Spleen (tissue), 11 donors: ENCODE results near the gene WDR35. TPM values are rescaled to one million over a fixed set of nuclear protein-coding genes. Genes with fewer than 3 reads are reported as not detected.

Experiments
- DNase-seq: peaks from one replicate; pipeline ENCODE4 v3.0.0-alpha.2; 2020
- H3K27ac ChIP-seq, 8 donors: fragments of 200-600 bp; sonication (generic) in 7 of 8; 1 replicate in 4 of 8; 2 replicates in 4 of 8; pipeline versions ENCODE4 v1.5.0 to v1.8.0; 2016 to 2021; ENCODE audit warnings: inconsistent platforms in 4 of 8, mild to moderate bottlenecking in 4 of 8, moderate library complexity in 1 of 8
- H3K27me3 ChIP-seq, 7 donors: fragments of 200-600 bp; sonication (generic) in 6 of 7; replicated peaks in 1 of 7; 1 replicate in 4 of 7; 2 replicates in 3 of 7; pipeline versions ENCODE4 v1.5.0 to v1.8.0; 2016 to 2021; ENCODE audit warnings: inconsistent platforms in 3 of 7, mild to moderate bottlenecking in 1 of 7
- H3K36me3 ChIP-seq, 6 donors: fragments of 200-600 bp; sonication (generic) in 5 of 6; 1 replicate in 4 of 6; 2 replicates in 2 of 6; pipeline versions ENCODE4 v1.5.0 to v1.8.0; 2016 to 2021; ENCODE audit warnings: inconsistent platforms in 2 of 6
- H3K4me1 ChIP-seq, 6 donors: fragments of 200-600 bp; sonication (generic) in 5 of 6; 1 replicate in 3 of 6; 2 replicates in 3 of 6; pipeline versions ENCODE4 v1.5.0 to v1.8.0; 2016 to 2021; ENCODE audit warnings: inconsistent platforms in 3 of 6
- H3K4me3 ChIP-seq, 8 donors: fragments of 200-600 bp; sonication (generic) in 7 of 8; 1 replicate in 4 of 8; 2 replicates in 4 of 8; pipeline versions ENCODE4 v1.5.0 to v1.8.0; 2016 to 2021; ENCODE audit warnings: inconsistent platforms in 4 of 8, mild to moderate bottlenecking in 4 of 8, moderate library complexity in 2 of 8
- H3K9me3 ChIP-seq, 8 donors: fragments of 200-600 bp; sonication (generic) in 7 of 8; 1 replicate in 4 of 8; 2 replicates in 4 of 8; pipeline versions ENCODE4 v1.5.0 to v1.8.0; 2016 to 2021; ENCODE audit warnings: inconsistent platforms in 4 of 8
- POLR2A ChIP-seq, 3 donors: fragments of 450-650 bp; IDR thresholded peaks; one replicate each; pipeline ENCODE4 v1.5.1; 2017; ENCODE audit warnings: antibody characterized with exemption in 3 of 3, mild to moderate bottlenecking in 1 of 3
- POLR2AphosphoS5 ChIP-seq, 3 donors: sonication (generic); formaldehyde crosslinking; IDR thresholded peaks; one replicate each; pipeline ENCODE4 v1.5.1; 2017; ENCODE audit warnings: antibody characterized with exemption in 3 of 3
- WGBS, 5 donors: extraction: QIAGEN DNeasy Blood & Tissue Kit in 3 of 5; methylation state at CpG; one replicate each; pipeline versions ENCODE4 v1.1.5 to v1.1.7; 2013 to 2018; 5-methylcytosine and 5-hydroxymethylcytosine counted together
- intact Hi-C: fragments of 100-400 bp; cut with DNase I; formaldehyde crosslinking; loops from one replicate; pipeline ENCODE4 v1.15.0; 2023; ENCODE audit warnings: low total_unique reads
- polyA plus RNA-seq, 3 donors: library from polyadenylated mRNA; stranded (reverse); fragments of 200-250 nt; gene quantifications; one replicate each; pipeline ENCODE4 v1.2.1, GENCODE V29; 2013
- total RNA-seq, 7 donors: library from RNA; depleted of rRNA in 3 of 7; stranded (reverse); fragments of >200 nt in 3 of 7; fragmentation: NEBNext Ultra II Directional in 4 of 7; extraction: Animal tissue kit (Norgen Biotek cat#: 25700) in 4 of 7; gene quantifications; one replicate each; pipeline versions ENCODE4 v1.1.0 to v1.2.1, GENCODE V29; 2016 to 2021
- TF ChIP-seq, protein P1 (sequence below), 11 experiments: fragments of 200-600 bp in 7 of 11; fragments of 450-650 bp in 4 of 11; sonication (generic) in 4 of 11; IDR thresholded peaks in 8 of 11; conservative IDR thresholded peaks in 3 of 11; 1 replicate in 7 of 11; 2 replicates in 4 of 11; pipeline versions ENCODE4 v1.4.0 to v1.8.0; 2016 to 2021; ENCODE audit warnings: antibody characterized with exemption in 11 of 11, inconsistent platforms in 4 of 11, mild to moderate bottlenecking in 1 of 11
- donor health status: healthy with polysubstance abuse.
- donor health status: DM: no; HTN: no; CAD: no; lungs with moderate emphysema.
- donor health status: DM: no; HTN: no; CAD: no.
- donor health status: Bipolar disorder and iron deficiency.
- donor health status: healthy.
- donor health status: DM: no; HTN: no; CAD: no.
- donor health status: DM: yes; HTN: yes; CAD: no.

The WDR35 gene
- total and polyA plus RNA-seq, 10 donors, result 1.7 to 5.3 (median 3.8) TPM

DNA sequence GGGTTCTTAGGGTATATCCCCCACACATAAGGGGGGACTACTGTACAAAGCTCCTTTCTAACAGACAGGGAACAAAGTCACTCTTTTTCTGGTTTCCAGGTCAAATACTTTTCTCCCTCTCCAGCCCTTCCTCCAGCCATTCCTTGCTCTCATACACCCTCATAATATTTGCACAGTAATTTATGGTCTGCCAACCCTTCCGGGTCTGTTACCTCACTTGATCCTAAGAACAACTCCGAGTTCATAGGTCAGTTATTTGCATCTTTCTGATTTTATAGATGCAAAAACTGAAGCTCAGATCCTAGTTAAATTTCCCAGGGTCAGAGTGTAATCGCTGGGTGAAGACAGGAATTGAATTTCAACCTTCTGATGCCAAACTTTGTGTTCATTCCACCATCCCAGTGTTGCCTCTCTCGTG lies 37.4 kb upstream of the WDR35 start:
- TF ChIP-seq POLR2AphosphoS5 (IDR thresholded peaks at IDR 0.05) (no peak), POLR2A (IDR thresholded peaks at IDR 0.05) (no peak)
- TF ChIP-seq, protein P1, sequence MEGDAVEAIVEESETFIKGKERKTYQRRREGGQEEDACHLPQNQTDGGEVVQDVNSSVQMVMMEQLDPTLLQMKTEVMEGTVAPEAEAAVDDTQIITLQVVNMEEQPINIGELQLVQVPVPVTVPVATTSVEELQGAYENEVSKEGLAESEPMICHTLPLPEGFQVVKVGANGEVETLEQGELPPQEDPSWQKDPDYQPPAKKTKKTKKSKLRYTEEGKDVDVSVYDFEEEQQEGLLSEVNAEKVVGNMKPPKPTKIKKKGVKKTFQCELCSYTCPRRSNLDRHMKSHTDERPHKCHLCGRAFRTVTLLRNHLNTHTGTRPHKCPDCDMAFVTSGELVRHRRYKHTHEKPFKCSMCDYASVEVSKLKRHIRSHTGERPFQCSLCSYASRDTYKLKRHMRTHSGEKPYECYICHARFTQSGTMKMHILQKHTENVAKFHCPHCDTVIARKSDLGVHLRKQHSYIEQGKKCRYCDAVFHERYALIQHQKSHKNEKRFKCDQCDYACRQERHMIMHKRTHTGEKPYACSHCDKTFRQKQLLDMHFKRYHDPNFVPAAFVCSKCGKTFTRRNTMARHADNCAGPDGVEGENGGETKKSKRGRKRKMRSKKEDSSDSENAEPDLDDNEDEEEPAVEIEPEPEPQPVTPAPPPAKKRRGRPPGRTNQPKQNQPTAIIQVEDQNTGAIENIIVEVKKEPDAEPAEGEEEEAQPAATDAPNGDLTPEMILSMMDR (IDR thresholded peaks at IDR 0.05 in 8 of 11, conservative IDR thresholded peaks at IDR 0.05 in 3 of 11), result no peak
- Histone ChIP-seq H3K9me3 (peaks cover 0 to 19% (median 11%) of the 10 kb centered on the region in 8 donors), H3K36me3 (peaks cover 0 to 56% (median 41%) of the 10 kb centered on the region in 6 donors), H3K4me3 (no peak overlapping the region), H3K27me3 (no peaks in the 10 kb centered on the region), H3K27ac (no peak overlapping the region), H3K4me1 (no peaks in the 10 kb centered on the region)
- 68 to 98% (median 92%) methylated on average over 4 of the region's 4 CpGs for WGBS, 5 donors
- DNase-seq, result no peak
- intact Hi-C loops, result no loop called here

DNA sequence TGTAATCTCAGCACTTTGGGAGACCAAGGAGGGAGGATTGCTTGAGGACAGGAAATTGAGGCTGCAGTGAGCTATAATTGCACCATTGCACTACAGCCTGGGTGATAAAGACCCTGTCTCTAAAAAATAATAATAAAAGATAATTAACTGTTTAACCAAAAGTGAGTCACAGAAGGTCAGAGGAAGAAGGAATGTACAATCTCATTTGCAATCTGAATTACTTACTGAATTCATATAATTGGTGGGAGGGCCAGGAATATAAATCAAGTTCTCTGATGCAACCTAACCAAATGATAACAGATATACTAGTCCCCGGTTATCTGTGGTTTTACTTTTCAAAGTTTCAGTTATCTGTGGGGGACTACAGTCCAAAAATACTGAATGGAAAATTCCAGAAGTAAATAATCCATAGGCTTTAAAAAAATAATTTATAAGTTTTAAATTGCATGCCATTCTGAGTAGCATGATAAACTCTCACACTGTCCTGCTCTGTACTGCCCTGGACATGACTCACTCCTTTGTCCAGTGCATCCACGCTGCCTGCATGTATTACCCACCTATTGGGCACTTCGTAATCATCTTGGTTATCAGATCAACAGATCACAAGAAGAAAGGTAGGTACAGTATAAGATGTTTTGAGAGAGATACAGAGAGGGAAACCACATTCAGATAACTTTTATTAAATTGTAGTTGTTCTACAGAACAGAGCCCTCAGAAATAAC lies 35.3 kb upstream of the WDR35 start:
- DNase-seq, result no peak
- no peaks in the 10 kb centered on the region for H3K4me1 ChIP-seq
- H3K27ac ChIP-seq, result no peak overlapping the region
- H3K27me3 ChIP-seq, result no peaks in the 10 kb centered on the region
- H3K36me3 ChIP-seq, result peaks cover 0 to 35% (median 25%) of the 10 kb centered on the region in 6 donors
- WGBS, 5 donors, result 87 to 94% (median 91%) methylated on average over 3 of the region's 3 CpGs
- no peak overlapping the region for H3K4me3 ChIP-seq
- TF ChIP-seq, protein P1 (IDR thresholded peaks at IDR 0.05 in 8 of 11, conservative IDR thresholded peaks at IDR 0.05 in 3 of 11), result no peak
- TF ChIP-seq POLR2AphosphoS5 (IDR thresholded peaks at IDR 0.05), result no peak
- TF ChIP-seq POLR2A (IDR thresholded peaks at IDR 0.05), result no peak
- peaks cover 0 to 38% (median 31%) of the 10 kb centered on the region in 8 donors for H3K9me3 ChIP-seq
- intact Hi-C loops, result no loop called here

DNA sequence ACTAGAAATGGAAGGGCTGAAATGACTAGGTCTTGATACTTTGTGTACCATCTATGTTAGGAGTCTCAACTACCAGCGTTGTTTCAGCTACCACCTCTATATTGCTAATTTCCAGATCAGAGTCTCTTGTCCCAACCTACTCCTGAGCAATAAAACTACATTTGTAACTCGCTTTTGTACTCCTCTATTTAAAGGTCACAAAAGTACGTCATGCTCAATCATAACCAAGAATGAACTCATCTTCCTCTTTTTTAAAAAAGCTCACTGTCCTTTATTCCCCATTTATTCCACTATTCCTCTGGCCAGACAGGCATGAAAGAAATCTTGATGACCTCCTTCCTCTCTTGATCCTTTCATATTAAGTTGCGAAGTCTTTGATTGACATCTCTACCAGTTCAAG lies 33.8 kb upstream of the WDR35 start:
- WGBS, 5 donors, result 82 to 90% (median 85%) methylated on average over 4 of the region's 4 CpGs
- intact Hi-C loops, result no loop called here

More for the DNA sequence above, 33.8 kb upstream of the WDR35 start:
- Histone ChIP-seq H3K9me3 (peaks cover 0 to 37% (median 30%) of the 10 kb centered on the region in 8 donors), H3K4me3 (no peak overlapping the region), H3K4me1 (no peaks in the 10 kb centered on the region), H3K27ac (no peak overlapping the region), H3K36me3 (peaks cover 0 to 20% (median 11%) of the 10 kb centered on the region in 6 donors), H3K27me3 (no peaks in the 10 kb centered on the region)
- TF ChIP-seq, protein P1 (IDR thresholded peaks at IDR 0.05 in 8 of 11, conservative IDR thresholded peaks at IDR 0.05 in 3 of 11), result no peak
- TF ChIP-seq POLR2AphosphoS5 (IDR thresholded peaks at IDR 0.05) (no peak), POLR2A (IDR thresholded peaks at IDR 0.05) (no peak)
- no peak for DNase-seq
